ENCODE results near the gene CHEK2. TPM values are rescaled to one million over a fixed set of nuclear protein-coding genes. Genes with fewer than 3 reads are reported as not detected.

Gene CHEK2
- 10.0 and 13.4 TPM in 2 replicates for total RNA-seq

- peak within 1 kb of the TSS; percentile 86 for H3K4me2 ChIP-seq (ENCODE audit: insufficient read depth, low read length)
- TF ChIP-seq, protein P1, sequence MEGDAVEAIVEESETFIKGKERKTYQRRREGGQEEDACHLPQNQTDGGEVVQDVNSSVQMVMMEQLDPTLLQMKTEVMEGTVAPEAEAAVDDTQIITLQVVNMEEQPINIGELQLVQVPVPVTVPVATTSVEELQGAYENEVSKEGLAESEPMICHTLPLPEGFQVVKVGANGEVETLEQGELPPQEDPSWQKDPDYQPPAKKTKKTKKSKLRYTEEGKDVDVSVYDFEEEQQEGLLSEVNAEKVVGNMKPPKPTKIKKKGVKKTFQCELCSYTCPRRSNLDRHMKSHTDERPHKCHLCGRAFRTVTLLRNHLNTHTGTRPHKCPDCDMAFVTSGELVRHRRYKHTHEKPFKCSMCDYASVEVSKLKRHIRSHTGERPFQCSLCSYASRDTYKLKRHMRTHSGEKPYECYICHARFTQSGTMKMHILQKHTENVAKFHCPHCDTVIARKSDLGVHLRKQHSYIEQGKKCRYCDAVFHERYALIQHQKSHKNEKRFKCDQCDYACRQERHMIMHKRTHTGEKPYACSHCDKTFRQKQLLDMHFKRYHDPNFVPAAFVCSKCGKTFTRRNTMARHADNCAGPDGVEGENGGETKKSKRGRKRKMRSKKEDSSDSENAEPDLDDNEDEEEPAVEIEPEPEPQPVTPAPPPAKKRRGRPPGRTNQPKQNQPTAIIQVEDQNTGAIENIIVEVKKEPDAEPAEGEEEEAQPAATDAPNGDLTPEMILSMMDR (IDR thresholded peaks at IDR 0.05; ENCODE audit: extremely low read depth, low read depth, low read length): no peak
- H3K27ac ChIP-seq (ENCODE audit: low read depth, low read length): peak within 1 kb of the TSS; percentile 97
- no peaks in the 10 kb centered on the region for H3K9me3 ChIP-seq (ENCODE audit: low read depth, low read length)
- peaks cover 38% of the 10 kb centered on the region for H3K79me2 ChIP-seq (ENCODE audit: insufficient read depth, low read length)
- H2AFZ ChIP-seq (ENCODE audit: low read length): peak within 1 kb of the TSS; percentile 99
- H4K20me1 ChIP-seq (ENCODE audit: insufficient read depth, low read length): no peaks in the 10 kb centered on the region
- no peaks in the 10 kb centered on the region for H3K27me3 ChIP-seq (ENCODE audit: insufficient read depth, low read length)
- H3K4me3 ChIP-seq (ENCODE audit: insufficient read depth, low read length): peak within 1 kb of the TSS; percentile 99
- DNase-seq (ENCODE audit: insufficient read length, low spot score, missing footprints): peak; percentile 98
- peaks cover 29% of the 10 kb centered on the region for H3K36me3 ChIP-seq (ENCODE audit: insufficient read depth, low read length)
- H3K4me1 ChIP-seq (ENCODE audit: insufficient read depth, low read length): peaks cover 18% of the 10 kb centered on the region
Measured at GRCh38 chr22:28741785-28742561, at the start of gene CHEK2, which contains the start of gene HSCB. TSS of gene CHEK2 (minus strand) at chr22:28741820. CDS start at chr22:28734721, 7,099 bp downstream. TSS of gene HSCB (plus strand) at chr22:28742039. CDS start at chr22:28742096, 57 bp downstream.

GRCh38 chr22:28791124-28791523 is 49.5 kb upstream of the CHEK2 start:
- peaks cover 4% of the 10 kb centered on the region for H3K4me1 ChIP-seq (ENCODE audit: insufficient read depth, low read length)
- no peaks in the 10 kb centered on the region for H3K27me3 ChIP-seq (ENCODE audit: insufficient read depth, low read length)
- no peak overlapping the region for H3K4me3 ChIP-seq (ENCODE audit: insufficient read depth, low read length)
- no peak overlapping the region for H3K27ac ChIP-seq (ENCODE audit: low read depth, low read length)
- TF ChIP-seq, protein P1 (IDR thresholded peaks at IDR 0.05; ENCODE audit: extremely low read depth, low read depth, low read length): no peak
- peaks cover 15% of the 10 kb centered on the region for H3K79me2 ChIP-seq (ENCODE audit: insufficient read depth, low read length)
- H4K20me1 ChIP-seq (ENCODE audit: insufficient read depth, low read length): peaks cover 24% of the 10 kb centered on the region
- H2AFZ ChIP-seq (ENCODE audit: low read length): no peak overlapping the region
- DNase-seq (ENCODE audit: insufficient read length, low spot score, missing footprints): no peak
- peaks cover 50% of the 10 kb centered on the region for H3K36me3 ChIP-seq (ENCODE audit: insufficient read depth, low read length)
- no peak overlapping the region for H3K4me2 ChIP-seq (ENCODE audit: insufficient read depth, low read length)
- no peaks in the 10 kb centered on the region for H3K9me3 ChIP-seq (ENCODE audit: low read depth, low read length)

- Histone ChIP-seq H3K36me3 (ENCODE audit: insufficient read depth, low read length) (peaks cover 50% of the 10 kb centered on the region), H3K27ac (ENCODE audit: low read depth, low read length) (no peak overlapping the region), H2AFZ (ENCODE audit: low read length) (no peak overlapping the region), H3K4me2 (ENCODE audit: insufficient read depth, low read length) (no peak overlapping the region), H4K20me1 (ENCODE audit: insufficient read depth, low read length) (no peaks in the 10 kb centered on the region), H3K4me1 (ENCODE audit: insufficient read depth, low read length) (no peaks in the 10 kb centered on the region), H3K4me3 (ENCODE audit: insufficient read depth, low read length) (no peak overlapping the region), H3K27me3 (ENCODE audit: insufficient read depth, low read length) (no peaks in the 10 kb centered on the region), H3K79me2 (ENCODE audit: insufficient read depth, low read length) (peaks cover 10% of the 10 kb centered on the region), H3K9me3 (ENCODE audit: low read depth, low read length) (no peaks in the 10 kb centered on the region)
- DNase-seq (ENCODE audit: insufficient read length, low spot score, missing footprints): peak; percentile 75
- TF ChIP-seq, protein P1 (IDR thresholded peaks at IDR 0.05; ENCODE audit: extremely low read depth, low read depth, low read length): no peak
Measured at GRCh38 chr22:28788601-28789000, 47.0 kb upstream of the CHEK2 start.

Measured in osteoblast (primary cell).